Measurements from ENCODE around the gene CBX8.

The CBX8 gene

DNA sequence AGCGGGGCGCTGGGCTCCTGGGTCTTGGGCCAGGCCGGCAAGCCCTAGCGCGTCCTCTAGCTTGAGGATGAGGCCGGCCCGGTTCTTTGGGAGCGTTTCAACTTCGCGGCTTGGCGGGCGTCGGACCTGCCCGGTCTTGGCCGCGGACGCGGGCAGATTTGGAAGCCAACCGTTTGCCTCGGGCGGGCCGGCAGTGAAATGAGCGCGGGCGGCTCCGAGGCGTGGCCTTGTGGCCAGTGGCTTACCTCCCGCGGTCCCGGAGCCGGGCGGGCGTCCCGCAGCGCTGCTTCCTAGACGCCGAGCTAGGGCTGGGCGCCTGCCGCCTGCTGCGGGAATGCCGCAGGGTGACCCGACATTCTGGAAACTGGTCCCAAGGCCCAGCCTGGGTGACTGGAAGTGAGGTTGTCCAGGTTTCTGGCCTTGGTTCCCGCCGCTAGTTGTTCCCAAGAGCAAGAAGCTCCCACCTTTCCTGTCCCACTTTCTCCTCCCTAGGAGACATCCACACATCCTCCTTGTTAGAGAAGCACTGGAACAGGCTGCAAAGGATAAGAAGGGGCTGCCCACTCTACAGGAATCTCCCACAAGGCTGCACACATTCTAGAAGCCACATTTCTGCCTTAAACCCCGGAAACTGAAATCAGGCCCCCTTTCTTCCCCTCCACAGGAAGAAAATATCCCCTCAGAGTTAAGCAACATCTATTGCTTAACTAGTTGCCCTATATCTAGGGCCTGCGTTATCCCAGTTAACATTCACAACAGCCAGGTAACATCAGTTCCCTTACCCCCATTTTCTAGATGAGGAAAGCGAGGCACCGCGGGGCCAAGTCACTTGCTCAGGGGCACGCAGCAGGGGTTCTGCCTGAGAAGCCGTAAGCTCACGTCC lies 4.5 kb upstream of the CBX8 start:
- no peak overlapping the region; the same call in 1 of the 2 replicates for H3K4me3 ChIP-seq (ENCODE audit: low read length)
- no peak for TF ChIP-seq ZNF274 (IDR thresholded peaks at IDR 0.05; ENCODE audit: low read depth, low read length)

DNA sequence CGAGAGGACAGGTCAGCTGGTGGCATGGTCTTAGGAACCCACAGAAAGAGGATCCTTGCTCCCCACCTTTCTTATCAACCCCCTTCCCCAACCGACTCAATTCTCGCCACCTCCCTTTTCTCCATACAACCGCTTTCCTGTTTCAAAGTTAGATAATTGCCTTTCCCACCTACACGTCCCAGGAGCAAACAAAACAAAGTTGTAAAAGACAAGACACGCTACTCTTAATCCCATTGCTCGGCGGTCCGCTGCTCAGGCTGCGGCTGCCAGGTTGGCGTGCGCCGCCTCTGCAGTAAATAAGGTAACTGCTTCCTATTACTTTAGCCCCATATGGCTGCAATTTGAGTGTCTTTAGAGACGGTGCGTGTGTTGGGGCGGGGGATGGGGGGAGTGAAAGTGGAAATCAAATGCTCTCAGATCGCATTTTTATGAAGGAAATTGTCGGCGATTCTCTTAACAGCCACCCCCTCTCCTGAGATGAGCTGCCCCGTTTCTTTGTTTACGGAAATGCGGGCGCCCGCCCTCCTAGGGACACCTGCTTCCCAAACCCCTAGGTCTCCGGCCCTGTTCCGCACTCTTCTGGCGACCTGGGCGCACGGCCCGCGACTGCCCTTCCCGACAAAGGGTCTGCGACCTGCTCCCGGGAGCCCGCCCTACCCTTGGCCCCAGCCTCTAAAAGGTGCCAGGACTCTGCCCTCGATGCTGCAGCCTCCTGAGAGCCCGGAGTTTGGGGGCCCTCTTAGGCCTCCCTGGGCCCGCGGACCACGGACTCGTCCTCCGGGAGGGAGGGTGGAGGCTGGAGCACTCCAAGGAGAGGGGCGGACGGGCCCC lies 3.7 kb upstream of the CBX8 start:
- no peak for TF ChIP-seq ZNF274 (IDR thresholded peaks at IDR 0.05; ENCODE audit: low read depth, low read length)
- H3K4me3 ChIP-seq (ENCODE audit: low read length): no peak overlapping the region; the same call in 1 of the 2 replicates

DNA sequence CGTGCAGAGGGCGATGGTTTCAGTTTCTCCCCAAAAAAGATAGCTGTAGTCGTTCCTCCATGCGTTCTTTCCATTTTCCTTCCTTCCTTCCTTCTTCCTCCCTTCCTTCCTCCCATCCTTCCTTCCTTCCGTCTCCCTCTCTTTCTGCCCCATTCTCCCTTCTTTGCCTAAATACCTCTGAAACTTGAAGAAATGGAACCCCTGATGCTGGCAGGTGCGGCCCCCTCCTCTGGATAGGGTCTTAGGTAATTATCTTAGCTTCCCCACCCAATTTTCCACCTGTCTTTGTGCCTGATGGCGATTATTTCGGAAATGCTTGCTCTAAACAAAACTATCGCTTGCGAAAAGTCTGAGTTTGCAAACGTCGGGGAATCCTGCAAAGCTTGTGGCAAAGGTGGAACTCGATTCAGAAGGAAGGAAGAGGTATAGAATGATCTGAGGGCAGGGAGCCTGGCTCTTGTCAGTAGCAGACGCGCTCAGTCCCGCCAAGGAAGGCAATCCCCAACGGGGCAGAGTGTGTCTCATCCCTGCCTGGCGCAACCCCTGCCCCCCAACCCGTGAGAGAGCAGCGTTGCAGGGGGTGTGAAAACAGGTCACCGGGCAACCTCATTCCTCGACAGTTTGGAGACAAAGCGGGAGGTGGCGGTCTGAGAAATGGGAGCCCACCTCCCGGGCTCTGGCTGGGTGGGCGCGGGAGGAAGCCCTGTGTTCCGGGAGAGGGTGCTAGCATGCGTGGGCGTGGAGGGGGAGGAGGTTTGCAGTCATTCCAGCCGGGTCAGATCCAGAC lies 2.9 kb upstream of the CBX8 start:
- no peak for TF ChIP-seq ZNF274 (IDR thresholded peaks at IDR 0.05; ENCODE audit: low read depth, low read length)
- H3K4me3 ChIP-seq (ENCODE audit: low read length): no peak overlapping the region

DNA sequence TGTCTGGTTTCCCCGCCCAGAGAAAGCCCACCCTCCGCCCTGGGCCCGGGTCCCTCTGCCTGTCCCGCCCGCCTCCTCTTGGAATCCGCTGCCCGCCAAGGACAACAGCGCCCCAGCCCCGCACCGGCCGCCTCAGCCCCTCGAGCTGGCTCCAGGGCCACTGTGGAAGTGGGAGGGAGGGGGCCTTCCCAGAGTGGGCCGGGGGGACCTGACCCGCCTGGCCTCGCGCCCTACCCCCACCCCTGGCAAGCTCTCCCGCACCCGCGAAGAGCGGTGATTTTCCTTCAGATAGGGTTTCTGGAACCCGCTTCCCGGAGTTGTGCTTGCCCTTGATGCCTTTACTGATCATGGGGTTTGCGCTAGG lies 2.3 kb upstream of the CBX8 start:
- H3K4me3 ChIP-seq (ENCODE audit: low read length): no peak overlapping the region
- no peak for TF ChIP-seq ZNF274 (IDR thresholded peaks at IDR 0.05; ENCODE audit: low read depth, low read length)

DNA sequence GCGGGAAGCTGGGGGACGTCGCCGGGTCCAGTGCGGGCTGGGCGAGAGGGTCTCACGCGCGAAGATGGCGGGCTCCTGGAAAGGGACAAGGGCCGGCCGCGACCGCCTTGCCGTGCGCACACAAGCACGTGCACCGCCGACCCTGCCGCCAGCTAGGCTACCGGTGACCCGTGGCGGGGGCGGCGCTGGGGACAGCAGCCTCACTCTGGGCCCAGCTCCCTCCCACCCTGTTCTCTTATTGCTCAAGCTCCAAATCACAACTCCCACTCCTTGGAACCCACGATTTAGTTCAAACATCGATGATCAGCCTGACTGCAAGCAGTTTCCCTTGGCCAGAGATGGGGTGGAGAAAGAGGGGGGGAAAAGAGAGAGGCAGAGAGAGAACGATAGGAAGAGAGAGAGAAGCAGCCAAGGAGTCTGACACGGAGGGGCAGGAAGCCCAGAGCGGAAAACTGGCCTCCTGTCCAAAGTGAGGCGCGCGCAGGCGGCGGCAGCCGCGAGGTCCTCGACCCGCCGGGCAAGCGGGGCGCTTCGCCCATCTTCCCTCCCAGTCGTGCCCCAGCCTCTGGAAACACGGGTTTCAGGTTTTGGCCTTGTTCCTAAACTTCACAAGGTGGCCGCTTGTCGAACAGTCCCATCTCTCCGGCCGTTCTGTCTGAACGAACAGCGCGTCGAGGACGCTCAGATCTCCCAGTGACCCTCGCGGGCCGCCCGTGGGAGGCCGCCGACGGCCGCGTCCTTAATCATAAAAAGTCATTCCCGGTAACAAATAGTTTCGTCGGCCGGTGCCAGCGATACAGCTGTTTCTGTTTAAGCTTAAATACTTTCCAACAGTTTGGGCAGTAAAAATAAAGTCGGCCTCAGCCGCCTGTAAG lies 1.7 kb upstream of the CBX8 start:
- no peak for TF ChIP-seq ZNF274 (IDR thresholded peaks at IDR 0.05; ENCODE audit: low read depth, low read length)
- H3K4me3 ChIP-seq (ENCODE audit: low read length): no peak overlapping the region

DNA sequence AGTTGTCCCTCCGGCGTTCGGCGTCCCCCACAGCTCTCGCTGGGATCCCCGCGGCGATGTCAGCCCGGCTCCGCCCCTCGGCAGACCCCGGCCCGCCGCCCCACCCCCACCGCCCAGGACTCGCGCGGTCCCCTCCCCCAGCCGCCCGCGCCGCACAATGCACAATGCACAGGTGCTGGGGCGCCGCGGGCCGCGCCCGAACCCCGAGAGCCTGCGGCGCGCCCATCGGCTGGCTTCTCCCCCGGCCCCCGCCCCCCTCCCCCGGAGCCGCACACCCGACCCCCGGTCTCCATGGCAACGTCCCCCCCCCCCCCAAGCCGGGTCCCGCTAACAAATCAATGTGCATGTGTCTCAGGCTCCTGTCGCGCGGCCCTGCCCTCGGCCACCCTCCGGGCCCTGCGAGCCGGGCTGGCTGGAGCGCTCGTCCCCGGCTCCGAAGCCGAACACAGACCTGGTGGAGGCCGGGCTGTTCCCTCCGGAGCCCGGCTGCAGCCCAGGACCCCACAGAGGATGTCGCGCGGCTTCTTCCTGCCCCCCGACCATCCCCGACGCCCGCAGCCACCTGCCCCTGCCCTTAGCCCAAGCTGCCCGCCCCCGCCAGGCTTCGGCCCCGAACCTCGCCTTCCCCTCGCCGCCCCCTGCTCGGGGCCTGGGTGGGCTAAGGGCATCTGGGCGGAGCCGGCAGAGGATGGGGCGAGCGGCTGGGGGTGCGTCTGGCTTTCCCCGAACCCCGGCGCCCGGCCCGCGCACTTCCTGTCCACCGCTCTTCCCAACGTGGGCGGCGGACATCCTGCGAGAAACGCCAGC lies 818 bp upstream of the CBX8 start:
- H3K4me3 ChIP-seq (ENCODE audit: low read length): peak overlapping the region; percentile 33; the same call in 1 of the 2 replicates
- TF ChIP-seq ZNF274 (IDR thresholded peaks at IDR 0.05; ENCODE audit: low read depth, low read length): no peak

DNA sequence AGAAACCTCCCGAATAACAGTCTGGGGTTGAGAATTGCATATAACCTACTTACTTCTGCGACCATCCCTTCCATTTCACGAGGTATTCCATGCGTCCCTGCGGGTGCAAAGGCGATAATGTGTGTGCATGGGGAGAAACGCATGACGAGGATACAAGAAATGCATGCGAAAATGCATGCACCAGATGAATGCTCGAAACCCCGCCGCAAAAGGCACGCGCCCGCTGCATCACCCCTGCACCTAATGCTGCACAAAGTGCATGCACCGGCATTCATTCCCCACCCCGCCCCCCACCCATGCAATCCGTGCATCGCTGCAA lies 474 bp downstream of the CBX8 start:
- no peak for TF ChIP-seq ZNF274 (IDR thresholded peaks at IDR 0.05; ENCODE audit: low read depth, low read length)
- H3K4me3 ChIP-seq (ENCODE audit: low read length): peak overlapping the region; percentile 82

DNA sequence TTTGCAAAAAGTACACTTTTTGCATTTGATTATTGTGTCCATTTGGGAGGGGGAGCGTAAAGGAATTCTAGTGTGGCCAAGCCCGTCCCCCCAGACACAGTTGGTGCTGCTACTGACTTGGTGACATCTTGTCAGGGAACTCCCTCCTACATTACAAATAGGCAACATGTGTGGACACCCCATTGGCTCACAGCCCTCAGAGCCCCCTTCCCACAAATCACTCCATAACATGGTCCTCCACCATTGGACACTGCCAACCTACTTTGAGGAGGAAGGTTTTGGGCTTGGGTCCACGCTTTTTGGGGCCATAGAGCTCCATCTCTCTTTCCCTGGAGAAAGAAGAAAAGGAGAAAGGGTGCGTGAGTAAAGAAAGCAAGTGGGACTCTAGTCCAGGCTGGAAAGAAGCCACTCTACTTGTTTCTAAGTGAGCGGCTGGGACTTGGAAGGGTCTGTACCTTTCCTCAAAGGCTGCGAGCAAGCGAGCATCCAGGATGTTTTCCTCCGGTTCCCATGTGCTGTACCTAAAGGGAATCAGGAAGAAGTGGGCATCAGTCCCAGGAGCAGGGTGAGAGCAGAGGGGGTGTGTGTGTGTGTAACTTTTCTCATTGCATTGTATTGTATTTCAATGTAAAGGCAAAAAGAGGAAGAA lies 958 bp downstream of the CBX8 start:
- no peak for TF ChIP-seq ZNF274 (IDR thresholded peaks at IDR 0.05; ENCODE audit: low read depth, low read length)
- H3K4me3 ChIP-seq (ENCODE audit: low read length): peak overlapping the region; percentile 82

DNA sequence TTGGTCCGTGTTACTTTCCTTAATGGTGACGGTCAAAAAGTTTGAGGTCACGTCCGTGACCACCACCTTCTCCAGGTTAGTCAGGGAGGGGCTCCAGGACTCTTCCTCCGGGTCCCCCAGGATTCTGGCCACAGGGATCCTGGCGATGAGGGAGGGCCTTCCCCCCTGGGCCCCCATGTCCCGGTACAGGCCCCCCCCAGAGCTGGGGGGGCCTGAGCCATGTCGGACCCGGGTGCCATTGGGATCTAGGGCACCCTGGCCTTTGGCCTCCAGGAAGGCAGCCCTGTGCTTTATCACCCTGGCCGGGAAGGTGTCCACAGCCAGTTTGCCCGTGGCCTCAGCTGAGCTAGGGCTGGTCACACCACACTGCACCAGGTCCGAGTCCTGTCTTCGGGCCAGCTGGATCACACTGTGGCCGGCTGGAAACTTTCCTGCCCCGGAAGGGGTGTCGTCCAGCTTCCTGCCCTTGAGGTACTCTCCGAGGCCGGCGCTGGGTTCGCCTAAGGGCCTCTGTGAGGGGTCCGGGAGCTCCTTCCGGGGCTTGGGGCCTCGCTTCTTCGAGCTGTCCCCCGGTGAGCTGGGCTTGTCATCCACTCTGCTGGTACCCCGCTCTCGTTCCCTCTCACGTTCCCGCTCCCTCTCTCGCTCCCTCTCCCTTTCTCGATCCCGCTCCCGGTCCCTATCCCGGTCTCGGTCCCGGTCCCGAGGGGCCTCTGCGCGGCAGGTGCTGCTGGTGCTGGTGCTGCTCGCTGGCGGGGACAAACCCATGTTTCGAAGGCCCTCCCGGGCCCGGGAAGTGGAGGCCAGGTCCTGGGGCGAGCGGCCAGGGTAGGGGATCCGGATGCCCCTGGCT lies 2.0 kb downstream of the CBX8 start:
- H3K4me3 ChIP-seq (ENCODE audit: low read length): no peak overlapping the region

DNA sequence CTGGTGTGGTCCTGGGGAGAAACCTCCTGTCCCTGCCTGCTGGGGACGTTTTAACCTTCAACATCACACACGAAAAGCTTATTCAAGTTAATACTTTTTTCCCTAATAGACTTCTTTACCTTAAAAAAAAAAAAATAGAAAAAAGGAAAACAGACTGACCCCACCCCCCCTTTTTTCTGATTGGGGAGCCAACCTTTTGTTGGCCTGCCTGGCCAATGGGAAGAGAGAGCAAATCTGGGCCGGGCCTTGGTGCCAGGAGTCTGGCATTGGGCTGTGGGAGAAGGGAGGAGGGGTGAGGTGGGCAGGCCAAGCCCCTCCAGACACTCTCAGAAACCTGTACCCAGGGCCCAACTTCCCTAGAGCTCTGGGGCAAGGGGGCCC lies 3.0 kb downstream of the CBX8 start:
- no peak overlapping the region for H3K4me3 ChIP-seq (ENCODE audit: low read length)

More for the DNA sequence above, 2.0 kb downstream of the CBX8 start:
- TF ChIP-seq ZNF274 (IDR thresholded peaks at IDR 0.05; ENCODE audit: low read depth, low read length): no peak

More for the DNA sequence above, 3.0 kb downstream of the CBX8 start:
- no peak for TF ChIP-seq ZNF274 (IDR thresholded peaks at IDR 0.05; ENCODE audit: low read depth, low read length)
